Stromal cell of bone marrow (primary cell): ENCODE data around the gene IRF2BP2.

Experiments used
- DNase-seq: peaks from one replicate; pipeline ENCODE4 v3.0.0-alpha.2; 2012; ENCODE audit warnings: low read depth

The IRF2BP2 gene

DNA sequence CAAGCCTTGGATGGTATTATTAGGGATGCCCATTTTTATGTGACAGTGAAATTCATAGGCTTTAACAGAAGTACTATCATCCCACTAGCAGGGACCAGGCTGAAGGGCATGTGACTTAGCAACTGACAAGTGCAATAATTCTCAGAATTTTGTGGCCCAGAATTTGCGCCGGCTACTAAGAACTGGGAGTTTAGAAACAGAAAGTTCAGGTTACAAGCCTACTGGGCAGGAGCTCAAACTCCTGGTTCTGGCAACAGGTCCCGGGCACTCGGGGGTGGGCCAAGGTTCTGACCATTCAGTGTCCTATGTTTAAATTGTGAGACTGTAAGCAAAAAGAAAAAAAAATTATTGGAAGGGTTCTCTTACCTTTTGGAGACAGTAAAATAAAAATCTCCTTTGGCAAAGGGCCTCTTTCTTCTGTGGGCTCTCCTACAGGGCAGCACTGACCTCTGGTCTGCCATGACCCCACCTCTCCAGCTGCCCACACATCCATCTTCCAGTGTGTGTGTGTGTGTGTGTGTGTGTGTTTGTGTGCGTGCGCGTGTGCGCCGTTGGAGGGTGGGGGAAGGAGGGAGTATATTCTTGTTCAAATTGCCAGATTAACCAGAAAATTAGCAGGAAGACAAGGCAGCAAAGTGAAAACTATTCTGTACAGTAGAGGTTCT is 26.1 kb downstream of the IRF2BP2 start:
- DNase-seq, result no peak

DNA sequence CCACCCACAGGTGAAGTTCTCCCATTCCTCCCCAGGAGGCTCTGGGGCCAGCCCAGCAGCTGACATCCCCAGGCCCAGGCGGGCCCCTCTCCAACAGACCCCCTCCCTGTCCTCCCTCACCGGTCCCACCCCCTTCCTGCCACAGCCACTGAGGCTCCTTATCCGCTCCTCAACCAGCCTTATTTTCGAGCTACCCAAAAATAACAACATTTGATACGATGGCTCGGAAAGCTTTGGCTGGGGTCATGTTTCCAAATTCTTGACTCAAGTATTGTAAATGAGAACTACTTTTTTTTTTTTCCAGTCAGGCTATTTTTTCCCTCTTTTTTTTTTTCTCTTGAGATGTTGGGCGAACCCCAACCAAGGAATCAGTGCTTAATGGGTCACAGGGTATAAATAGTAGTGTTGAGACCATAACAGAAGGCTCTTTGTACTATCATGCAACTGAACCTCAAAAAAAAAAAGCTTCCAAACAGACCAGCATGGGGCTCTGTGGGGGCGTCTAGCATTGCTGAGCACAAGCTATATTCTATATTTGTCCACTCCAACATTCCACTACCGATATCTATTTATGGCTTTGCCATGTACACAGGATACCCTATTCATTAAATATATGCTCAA is 27.2 kb downstream of the IRF2BP2 start:
- no peak for DNase-seq

DNA sequence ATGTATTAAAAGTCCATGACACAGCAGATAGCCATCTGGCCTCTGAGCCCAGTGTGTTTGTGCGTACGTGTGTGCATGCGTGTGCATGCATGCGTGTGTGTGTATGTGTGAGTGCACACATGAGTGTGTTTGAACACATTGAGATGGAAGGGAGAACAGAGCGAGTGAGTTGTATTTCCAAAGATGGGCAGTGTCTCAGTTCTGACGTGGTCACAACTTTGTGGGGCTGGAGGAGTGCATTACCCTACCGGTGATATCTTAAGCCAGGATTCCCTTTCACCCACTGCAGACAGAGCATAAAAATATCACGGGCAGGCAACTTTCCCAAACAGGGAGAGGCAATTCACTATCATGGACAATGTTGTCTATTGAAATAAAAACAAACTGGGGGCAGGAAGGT is 27.8 kb downstream of the IRF2BP2 start:
- no peak for DNase-seq

DNA sequence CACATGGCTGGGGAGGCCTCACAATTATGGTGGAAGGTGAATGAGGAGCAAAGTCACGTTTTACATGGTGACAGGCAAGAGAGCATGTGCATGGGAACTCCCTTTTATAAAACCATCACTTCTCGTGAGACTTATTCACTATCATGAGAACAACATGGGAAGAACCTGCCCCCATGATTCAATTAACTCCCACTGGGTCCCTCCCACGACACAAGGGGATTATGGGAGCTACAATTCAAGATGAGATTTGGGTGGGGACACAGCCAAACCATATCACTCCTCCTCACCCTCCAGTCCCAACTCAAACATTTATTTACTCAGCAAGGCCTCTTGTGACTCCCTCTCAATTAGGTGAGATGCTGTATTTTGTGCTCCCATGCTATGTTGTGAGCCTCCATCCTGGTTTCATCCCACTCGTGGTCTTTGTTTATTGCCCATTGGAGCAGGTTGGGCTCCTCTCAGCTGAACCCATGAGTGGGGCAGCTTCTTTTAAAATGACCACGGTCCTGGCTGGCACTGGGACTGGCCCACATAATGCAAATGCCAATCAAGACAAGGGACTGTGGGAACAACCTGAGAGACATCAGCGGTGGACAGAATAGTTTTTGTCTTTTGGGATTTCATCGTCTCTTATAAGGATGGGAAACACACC is 28.8 kb downstream of the IRF2BP2 start:
- DNase-seq, result no peak

DNA sequence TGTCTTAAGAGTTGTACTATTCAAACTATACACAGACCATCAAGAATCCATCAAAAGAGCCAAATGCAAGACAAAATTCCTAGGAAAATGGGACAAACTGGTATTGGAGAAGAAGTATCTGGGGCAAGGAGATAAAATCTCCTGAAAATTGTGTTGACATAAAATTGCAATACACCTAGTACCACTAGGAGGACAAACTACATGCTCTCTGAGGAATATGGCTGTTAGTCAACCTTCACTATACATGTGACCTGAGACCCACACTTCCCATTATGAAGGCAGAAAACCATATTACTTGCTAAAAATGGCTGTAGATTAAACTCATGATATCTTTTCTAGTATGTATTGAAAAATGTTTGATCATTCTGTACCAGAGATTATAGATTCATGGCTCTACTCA is 30.0 kb downstream of the IRF2BP2 start:
- no peak for DNase-seq

DNA sequence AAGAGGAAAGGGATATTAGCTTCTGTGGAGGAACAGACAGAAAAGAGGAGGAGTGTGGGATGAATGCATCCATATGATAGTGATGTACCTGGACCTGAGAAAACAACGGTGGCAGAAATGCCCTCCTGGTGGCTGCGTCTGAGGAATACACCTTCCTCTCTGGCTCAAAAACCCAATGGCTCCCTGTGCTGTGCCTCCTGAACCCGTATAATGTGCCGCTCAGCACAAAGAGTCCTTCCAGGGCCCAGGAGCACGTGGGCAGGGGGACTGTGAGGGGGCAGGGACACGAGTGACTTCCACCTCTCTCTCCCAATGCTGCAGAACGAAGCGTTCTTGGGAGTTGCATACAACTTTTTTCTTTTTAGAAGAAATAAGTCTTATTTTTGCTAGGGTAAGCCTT is 31.2 kb downstream of the IRF2BP2 start:
- DNase-seq, result no peak

DNA sequence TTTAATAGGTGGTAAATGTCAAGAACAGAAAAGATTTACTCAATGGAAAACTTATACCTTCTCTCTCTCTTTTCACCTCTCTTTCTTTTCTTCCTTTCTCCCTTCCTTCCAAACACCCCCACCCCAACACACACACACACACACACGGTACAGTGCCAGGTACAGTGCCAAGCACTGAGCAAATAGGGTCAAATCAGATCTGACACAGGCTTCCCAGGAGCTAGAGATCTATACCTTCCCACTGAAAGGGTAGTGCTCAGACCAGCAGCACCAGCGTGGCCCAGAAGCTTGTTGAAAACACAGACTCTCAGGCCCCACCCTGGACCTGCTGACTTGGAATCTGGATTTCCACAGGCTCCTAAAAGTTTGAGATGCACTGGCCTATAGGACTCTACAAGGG is 31.9 kb downstream of the IRF2BP2 start:
- DNase-seq, result no peak

DNA sequence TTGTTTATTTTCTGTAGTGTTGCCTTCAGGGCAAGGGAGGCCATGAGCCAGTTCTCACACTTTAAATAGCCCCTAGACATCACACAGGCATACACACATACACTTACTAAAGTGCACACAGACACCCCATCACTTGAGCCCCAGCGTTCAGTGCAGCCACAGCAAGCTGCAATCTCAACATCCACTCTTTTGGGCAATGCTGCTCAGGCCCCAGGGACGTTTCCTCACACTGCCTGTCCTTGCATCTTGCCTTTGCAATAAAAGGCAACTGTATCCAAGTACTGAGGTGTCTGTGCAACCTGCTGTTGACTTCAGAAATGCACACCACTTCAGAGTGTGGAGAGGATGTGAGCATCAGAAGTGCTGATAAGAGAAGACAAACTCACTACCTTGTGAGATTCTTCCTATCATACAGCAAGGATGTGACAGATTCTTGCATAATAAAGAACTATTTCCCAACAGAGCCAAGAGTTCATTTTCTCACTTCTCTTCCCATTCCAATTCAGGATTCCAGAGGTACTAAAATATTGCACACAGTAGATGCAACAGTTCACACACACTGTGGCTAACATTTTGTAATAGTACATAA is 36.2 kb downstream of the IRF2BP2 start:
- DNase-seq, result no peak

DNA sequence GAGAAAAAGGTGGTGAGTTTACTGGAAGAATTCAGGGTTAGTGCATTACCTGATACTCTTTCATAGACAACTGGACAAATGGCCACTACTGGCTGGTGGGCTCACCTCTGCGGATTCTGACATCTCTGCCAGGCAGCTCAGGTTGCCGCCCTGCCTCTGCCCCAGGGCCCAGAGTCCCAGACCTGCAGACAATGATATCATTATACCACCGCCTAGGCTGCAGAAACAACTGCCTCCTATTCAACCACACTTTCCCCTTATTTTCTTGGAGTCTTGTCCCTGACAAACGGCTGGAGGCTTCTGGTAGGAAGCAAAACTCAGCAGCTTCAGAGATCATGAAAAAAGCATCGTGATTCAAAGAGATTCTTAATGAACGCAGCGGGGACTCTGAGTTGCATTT is 37.0 kb downstream of the IRF2BP2 start:
- DNase-seq, result no peak

DNA sequence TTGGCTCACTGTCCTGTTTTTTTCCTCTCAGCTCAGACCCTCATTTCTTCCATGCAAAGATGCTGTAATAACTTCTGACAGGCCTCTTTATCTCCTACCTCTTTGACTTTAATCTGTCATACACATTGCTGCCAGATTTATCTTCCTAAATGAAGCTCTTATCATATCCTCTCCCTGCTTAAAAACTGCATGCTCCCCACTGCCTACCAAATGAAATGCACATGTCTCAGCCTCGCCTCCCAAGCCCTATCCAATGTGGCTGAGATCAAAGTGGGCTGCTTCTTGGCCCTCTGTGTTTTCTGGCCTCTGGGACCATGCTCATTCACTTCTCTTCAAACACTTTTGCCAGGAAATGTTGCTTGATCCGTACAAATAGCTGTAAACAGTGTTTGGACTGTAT is 38.3 kb downstream of the IRF2BP2 start:
- DNase-seq, result no peak

DNA sequence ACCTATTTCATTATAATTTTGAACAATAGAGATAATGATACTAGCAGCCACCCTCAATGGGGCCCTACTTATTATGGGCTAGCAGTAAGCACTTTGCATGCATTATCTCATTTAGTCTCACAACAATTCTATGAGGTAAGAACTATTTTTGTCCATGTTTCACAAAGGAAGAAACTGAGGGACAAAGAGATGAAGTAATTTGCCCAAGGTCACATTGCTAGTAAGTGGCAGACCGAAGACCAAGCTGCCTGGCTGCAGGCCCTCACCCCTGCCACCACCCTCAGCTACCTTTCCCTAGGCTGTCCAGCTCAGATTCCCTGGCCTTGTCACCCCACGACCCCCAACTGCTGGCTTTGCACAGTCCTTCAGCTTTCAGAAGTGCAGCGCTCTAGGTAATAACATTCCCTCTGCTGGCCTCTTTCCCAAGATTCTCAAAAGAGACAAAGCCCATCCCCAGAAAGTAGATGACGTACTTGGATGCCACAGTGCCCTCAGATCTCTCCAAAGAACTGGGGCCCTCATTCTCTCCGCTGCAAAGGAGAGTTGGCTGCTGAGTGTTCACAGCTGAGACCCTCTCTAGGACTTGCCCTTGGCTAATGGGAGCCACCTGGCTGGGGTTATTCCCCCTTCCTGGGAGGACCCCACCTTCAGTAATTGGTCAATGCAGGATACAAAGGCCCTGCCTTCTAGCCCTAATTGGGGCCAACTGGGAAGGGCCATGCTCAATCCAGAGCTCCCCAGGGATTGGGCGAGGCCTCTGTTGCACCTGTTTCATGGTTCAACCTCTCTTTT is 39.5 kb downstream of the IRF2BP2 start:
- DNase-seq, result no peak

DNA sequence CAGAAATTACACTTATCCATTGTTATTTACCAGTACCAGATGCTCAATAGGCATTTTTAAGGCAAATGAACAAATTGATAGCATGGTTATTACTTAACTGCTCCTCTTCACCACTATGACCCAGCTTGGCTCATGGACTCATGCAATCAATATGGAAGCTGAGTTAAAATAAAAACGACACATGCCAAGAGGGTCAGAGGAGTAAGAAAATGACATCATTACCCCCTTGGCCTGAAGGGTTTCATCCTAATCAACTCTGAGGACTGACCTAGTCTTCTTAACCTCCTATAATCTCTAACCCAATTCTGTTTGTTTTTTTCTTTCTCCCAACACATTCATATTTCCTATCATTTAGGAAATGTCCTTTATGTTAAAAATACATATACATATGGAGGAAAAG is 41.6 kb downstream of the IRF2BP2 start:
- no peak for DNase-seq

DNA sequence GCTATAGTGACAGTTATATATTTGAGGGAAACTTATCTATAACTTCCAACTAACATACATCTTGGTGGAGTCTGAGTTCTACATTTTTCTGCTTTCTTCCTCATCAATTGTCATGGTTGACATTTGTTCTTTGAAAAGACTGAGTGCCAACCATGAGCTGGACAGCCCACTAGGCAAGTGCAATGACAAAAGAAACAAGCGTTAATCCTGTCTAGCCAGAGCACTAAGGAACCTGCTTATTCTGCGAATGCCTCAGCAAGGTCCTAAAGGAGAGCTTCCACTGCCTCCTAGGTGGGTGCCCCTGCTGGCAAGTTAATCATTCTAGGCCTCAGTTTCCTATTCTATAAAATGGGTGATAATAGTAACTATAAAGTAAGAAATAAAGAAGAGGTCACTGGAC is 44.8 kb downstream of the IRF2BP2 start:
- DNase-seq, result no peak

DNA sequence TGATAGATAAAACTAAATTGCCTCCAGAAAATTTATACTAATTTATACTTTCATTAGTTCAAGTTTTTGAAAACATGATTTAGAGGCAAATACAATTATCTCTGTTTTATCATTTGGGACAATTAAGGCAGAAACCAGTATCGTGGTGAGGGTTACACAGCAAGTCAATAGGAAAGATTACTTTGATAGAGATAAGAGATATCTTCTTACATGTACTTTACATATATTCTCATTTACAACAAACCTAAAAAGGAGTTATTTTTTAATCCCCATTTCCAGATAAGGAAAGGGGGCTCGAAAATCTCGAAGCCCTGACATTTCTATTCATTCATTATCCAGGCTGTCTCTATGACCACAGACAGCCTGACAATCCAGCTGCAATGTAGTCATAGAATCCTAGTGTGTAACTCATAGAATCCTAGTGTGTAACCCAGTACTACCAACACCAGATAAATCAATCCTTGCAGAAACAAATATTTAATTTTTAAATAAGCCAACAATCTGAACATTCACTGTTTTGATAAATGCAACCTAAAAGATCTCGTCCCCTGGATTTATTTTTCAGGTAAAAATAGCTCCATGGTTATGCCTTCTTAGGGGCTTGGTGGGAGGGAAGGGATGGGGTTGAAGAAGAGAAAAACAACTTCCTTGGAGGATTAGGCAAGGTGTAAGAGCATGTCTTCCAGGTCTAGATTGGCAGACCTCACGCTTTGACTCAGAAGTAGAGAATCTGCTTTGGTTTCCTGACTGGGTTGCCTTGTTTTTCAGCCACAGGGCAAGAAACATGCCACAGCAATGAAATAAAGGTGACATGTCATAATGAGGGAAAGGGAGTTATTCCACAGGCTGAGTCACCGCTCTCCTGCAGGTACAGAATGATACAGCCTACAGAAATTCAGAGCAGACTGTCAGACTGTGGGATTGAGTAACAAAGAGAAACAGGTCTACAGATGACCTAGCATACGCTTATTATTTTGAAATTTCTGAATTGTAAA is 45.6 kb downstream of the IRF2BP2 start:
- DNase-seq, result no peak

DNA sequence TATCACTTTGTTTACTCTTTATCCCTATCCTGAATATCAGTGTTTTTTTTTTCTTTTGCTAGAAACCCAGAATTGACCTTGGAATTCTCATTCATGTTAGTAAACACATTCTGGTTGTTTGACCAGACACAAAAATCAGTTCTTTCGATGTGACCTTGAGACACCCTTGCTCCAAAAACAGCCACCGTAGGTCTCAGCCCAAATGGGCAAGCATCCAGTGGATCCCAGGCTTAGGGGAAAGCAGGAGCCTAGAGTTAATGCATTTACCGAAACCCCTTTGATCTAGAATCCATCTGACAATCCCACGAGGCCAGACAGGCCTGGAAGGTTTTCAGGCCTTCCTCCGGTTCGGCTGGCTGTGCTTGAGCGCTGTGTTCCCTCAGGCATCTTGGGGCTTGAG is 47.6 kb downstream of the IRF2BP2 start:
- DNase-seq, result no peak

DNA sequence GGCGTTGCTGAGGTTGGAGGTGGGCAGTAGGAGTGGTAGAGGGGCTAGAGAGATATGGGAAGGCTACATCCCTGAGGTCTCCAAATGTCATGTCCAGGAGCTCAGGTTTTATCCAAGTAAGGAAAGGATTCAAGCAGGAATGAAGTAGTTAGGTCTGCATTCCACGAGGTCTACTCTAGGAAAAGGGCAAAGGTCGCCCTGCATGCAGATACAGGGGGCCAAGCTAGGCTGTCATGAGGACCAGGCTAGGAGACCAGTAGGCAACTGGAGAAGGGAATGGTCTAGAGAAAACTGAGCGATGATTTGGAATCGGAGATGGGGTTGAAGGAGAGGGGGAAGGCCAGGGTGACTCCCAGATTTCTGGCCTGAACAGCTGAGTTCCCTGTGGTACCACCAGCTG is 48.7 kb downstream of the IRF2BP2 start:
- DNase-seq, result no peak

DNA sequence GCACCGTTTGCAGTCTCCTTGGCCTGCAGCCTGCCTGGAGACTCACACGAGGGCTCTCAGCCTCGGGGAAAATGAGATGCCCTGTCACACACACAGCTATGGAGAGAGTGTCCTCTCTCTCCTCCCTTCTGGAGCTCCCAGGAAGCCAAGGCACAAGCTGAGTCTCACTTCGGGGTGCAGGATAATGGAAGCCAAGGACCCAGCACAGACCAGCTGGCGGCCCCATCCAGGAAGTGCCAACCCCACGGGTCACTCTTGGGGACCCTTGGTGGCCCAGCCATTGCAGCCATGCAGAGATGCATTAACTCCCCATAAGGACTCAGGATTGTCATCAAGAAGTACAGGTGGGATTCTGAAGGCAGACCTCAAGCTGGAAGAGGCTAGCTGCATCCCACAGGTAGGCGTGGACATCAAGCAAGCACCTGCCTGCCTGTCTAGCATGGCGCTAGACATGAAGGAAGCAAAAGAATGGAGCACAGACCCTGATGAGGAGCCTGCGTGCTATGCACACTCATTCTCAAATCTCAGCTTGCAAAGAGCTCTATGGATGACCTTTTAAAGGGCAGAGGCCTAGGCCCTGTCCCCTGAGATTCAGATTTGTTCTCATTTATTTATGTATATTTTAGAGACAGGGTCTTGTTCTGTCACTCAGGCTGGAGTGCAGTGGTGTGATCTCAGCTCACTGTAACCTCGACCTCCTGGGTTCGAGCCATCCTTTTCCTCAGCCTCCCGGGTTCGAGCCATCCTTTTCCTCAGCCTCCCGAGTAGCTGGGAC is 49.9 kb downstream of the IRF2BP2 start:
- DNase-seq, result no peak

DNA sequence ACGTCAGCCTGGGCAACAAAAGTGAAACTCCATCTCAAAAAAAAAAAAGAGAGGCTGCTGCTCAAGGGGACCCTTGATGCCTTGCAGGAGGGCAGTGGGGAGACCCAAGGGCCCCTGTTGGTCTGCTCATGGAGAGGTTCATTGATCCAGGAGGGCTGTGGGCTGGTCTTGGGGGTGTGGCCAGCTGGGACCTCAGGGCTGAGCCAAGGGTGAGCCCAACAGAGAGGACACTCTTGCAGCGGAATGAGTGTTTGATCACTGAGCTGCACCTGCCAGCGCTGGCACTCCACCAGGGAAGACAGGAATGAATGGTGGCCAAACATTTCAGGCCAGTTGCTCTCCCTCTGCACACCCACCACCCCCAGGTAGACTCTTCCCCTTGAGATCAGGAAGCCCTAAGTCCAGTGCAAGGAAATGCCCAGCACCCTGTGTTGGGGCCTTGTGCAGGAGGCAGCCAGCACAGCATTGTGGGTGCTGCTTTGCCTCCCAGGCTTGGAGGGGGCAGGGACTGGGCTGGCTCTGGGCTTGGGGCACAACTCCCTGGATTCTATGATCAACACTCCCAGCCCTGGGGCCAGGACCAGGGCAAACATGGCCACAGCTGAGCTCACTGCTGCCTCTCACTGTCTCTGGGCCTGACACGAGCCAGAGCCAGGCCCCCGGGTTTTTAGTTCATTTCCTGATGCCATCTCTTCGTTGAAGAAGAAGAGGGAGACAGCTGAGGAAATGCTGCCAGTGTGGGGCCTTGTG is 50.7 kb downstream of the IRF2BP2 start:
- DNase-seq, result no peak

DNA sequence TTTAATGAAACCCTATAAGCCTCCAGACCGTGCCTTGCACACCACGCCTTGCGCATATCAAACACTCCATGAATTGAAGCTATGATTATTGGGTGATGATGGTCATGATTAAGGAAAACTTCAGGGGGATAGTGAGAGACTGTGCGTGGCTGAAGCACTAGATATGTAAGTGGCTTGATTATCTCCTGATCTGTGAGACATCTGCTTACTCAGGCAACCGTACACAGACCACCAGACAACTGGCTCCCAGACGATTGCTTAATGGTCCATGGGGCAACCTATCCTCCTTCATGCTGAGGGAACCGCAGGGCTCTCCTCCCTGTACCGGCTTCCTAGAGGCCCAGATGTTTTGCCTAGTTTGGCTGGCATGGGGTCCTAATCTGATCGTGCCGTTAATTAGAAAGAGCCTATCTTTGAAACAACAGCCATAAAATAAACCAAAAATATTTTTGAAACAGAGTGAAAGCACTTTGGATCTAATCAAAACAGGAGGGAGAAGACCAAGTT is 51.6 kb downstream of the IRF2BP2 start:
- DNase-seq, result no peak
